Measurements from ENCODE around the gene ANAPC10.

ANAPC10 gene

DNA sequence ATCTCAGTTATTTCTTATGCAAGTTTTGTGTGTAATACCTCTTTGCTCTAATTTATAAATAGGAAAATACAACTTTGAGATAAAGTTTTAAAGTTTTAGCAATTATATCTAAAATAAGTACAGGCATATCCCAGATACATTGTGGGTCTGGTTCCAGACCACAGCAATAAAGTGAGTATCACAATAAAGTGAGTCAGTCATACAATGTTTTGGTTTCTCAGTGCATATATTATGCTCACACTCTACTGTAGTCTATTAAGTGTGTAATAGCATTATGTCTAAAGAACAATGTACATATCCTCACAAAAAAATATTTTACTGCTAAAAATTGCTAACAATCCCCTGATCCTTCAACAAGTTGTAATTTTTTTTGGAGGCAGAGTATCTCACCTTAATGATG, 49.2 kb downstream of the ANAPC10 start:
- no peaks in the 10 kb centered on the region for H3K9me3 Mint-ChIP-seq
- H3K4me1 Mint-ChIP-seq, result peaks cover 4% of the 10 kb centered on the region
- no peak overlapping the region for H3K27ac Mint-ChIP-seq
- peaks cover 20% of the 10 kb centered on the region for H3K36me3 Mint-ChIP-seq (ENCODE audit: low read depth)
- H3K27me3 Mint-ChIP-seq (ENCODE audit: low read depth), result no peaks in the 10 kb centered on the region
- TF ChIP-seq, protein P1, sequence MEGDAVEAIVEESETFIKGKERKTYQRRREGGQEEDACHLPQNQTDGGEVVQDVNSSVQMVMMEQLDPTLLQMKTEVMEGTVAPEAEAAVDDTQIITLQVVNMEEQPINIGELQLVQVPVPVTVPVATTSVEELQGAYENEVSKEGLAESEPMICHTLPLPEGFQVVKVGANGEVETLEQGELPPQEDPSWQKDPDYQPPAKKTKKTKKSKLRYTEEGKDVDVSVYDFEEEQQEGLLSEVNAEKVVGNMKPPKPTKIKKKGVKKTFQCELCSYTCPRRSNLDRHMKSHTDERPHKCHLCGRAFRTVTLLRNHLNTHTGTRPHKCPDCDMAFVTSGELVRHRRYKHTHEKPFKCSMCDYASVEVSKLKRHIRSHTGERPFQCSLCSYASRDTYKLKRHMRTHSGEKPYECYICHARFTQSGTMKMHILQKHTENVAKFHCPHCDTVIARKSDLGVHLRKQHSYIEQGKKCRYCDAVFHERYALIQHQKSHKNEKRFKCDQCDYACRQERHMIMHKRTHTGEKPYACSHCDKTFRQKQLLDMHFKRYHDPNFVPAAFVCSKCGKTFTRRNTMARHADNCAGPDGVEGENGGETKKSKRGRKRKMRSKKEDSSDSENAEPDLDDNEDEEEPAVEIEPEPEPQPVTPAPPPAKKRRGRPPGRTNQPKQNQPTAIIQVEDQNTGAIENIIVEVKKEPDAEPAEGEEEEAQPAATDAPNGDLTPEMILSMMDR (IDR thresholded peaks at IDR 0.05; ENCODE audit: unreplicated experiment in 3 of 3), result no peak
- no peak overlapping the region for H3K4me3 Mint-ChIP-seq

DNA sequence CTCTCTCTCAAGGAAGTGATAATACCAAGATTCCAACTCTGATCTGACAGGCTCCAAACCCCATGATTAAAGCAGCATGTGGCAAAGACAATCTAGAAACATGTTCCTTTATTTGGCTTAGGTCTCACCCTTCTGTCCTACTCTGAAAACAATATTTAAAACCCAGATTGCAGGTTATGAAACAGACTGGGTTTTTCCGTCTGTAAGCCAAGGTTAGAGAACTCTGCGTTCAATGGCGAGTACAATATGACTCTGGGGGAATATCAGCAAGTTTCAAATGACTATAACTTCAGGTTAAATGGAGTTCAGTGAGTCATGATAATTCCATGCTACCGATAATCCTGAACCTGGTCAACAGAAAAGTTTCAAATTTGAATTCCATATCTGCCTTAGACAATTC, 50.8 kb downstream of the ANAPC10 start:
- no peaks in the 10 kb centered on the region for H3K9me3 Mint-ChIP-seq
- H3K36me3 Mint-ChIP-seq (ENCODE audit: low read depth), result peaks cover 20% of the 10 kb centered on the region
- no peak overlapping the region for H3K4me3 Mint-ChIP-seq
- TF ChIP-seq, protein P1 (IDR thresholded peaks at IDR 0.05; ENCODE audit: unreplicated experiment in 3 of 3), result no peak
- no peaks in the 10 kb centered on the region for H3K27me3 Mint-ChIP-seq (ENCODE audit: low read depth)
- H3K27ac Mint-ChIP-seq, result peak overlapping the region in 1 of 3 experiments; percentile 23
- peaks cover 15% of the 10 kb centered on the region for H3K4me1 Mint-ChIP-seq

DNA sequence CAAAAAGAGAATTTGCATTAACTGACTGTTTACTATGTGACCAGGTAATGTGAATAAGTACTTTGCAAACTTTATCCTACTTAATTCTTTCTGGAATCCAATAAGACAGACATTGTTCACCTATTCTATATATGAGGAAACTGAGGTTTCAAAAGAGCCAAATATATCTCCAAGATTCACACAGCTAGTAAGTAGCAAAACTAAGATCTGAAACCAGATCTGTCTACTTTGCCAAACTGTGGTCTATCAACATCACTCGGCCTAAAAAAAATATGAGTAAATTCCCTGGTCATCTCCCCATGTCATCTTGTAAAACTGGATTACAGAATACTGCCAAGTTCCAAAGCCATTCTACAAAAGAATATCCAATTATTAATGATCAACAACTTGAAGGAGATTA, 52.8 kb downstream of the ANAPC10 start:
- no peaks in the 10 kb centered on the region for H3K9me3 Mint-ChIP-seq
- no peak overlapping the region for H3K4me3 Mint-ChIP-seq
- peaks cover 5% of the 10 kb centered on the region for H3K36me3 Mint-ChIP-seq (ENCODE audit: low read depth)
- TF ChIP-seq, protein P1 (IDR thresholded peaks at IDR 0.05; ENCODE audit: unreplicated experiment in 3 of 3), result no peak
- H3K27me3 Mint-ChIP-seq (ENCODE audit: low read depth), result no peaks in the 10 kb centered on the region
- no peak overlapping the region for H3K27ac Mint-ChIP-seq
- H3K4me1 Mint-ChIP-seq, result peaks cover 15% of the 10 kb centered on the region

DNA sequence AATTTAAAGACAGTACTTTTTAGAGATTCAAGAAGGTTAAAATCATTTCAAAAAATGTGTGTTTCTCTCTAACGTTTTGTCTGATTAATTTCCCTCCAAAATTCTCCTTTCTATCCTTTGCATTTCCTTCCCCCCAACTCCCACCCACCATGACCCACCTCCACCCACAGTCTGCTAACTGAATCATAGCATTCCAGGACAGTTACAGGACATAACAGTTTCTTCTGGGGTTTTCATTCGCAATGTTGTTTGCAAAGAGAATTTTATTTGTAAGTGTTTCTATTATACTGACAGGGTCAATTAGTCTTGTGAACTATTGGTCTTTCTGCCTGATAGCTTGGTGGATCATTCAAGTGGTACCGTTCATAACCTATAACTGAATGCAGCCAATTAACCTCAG, 53.7 kb downstream of the ANAPC10 start:
- peaks cover 8% of the 10 kb centered on the region for H3K36me3 Mint-ChIP-seq (ENCODE audit: low read depth)
- peak overlapping the region in 1 of 3 experiments; percentile 4 for H3K27ac Mint-ChIP-seq

DNA sequence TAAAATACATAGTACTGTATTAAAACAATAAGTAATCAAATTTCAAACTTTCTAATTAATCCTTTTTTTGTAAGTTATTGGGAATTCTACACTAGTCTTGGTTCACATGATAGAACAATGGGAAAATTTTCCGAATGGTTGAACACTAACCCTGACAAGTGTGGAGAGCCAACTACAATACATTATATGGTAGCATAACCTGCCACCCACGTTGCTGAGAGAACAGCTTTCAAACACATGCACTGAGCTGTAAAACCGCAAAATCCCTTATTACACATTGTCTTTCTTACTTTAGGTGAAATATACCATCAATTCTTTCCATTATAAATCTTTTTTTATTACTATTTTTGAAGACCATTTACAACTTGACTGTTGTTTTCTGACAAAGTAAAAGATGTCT, 54.7 kb downstream of the ANAPC10 start:
- Mint-ChIP-seq H3K27me3 (ENCODE audit: low read depth) (no peaks in the 10 kb centered on the region), H3K9me3 (no peaks in the 10 kb centered on the region), H3K4me1 (peaks cover 15% of the 10 kb centered on the region), H3K36me3 (ENCODE audit: low read depth) (peaks cover 12% of the 10 kb centered on the region), H3K27ac (peak overlapping the region in 1 of 3 experiments; percentile 4), H3K4me3 (no peak overlapping the region)
- TF ChIP-seq, protein P1 (IDR thresholded peaks at IDR 0.05; ENCODE audit: unreplicated experiment in 3 of 3), result no peak

More for the DNA sequence above, 53.7 kb downstream of the ANAPC10 start:
- TF ChIP-seq, protein P1 (IDR thresholded peaks at IDR 0.05; ENCODE audit: unreplicated experiment in 3 of 3), result no peak
- Mint-ChIP-seq H3K4me3 (no peak overlapping the region), H3K9me3 (no peaks in the 10 kb centered on the region), H3K4me1 (peaks cover 15% of the 10 kb centered on the region), H3K27me3 (ENCODE audit: low read depth) (no peaks in the 10 kb centered on the region)

DNA sequence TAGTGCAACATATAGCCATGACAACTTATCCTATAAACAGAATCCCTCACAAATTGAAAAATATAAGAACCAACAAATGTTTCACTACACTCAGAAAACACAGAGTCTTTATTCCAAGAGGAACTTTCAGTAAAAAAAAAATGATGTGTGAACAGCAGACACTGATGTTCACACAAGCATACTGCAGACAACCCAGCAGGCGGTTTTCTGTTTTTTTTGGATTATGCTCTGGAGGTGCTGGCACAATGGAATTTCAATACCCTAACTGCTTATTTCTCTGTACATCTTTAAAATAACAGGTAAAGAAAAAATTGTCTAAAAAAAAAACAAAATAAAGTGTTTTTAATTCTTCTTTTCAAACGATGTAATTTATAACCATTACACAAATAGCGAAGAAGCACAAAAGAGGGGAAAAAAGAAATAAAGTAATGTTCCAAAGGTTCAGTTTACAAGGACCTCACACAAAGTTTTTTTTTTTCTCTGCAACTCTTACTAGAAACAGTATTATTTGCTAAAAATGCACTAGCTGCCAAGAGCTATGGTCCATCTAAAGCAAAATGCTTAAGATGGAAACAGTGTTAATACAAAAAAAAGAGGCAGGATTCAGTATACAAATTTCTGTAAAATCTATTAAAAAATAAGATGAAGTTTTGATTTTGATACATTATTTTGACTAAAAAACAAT, 55.3 kb downstream of the ANAPC10 start:
- Mint-ChIP-seq H3K27ac (peak overlapping the region in 2 of 3 experiments; percentile 19 to 64), H3K27me3 (ENCODE audit: low read depth) (no peaks in the 10 kb centered on the region), H3K4me1 (peaks cover 15% of the 10 kb centered on the region), H3K9me3 (no peaks in the 10 kb centered on the region), H3K4me3 (no peak overlapping the region), H3K36me3 (ENCODE audit: low read depth) (peaks cover 12% of the 10 kb centered on the region)
- TF ChIP-seq, protein P1 (IDR thresholded peaks at IDR 0.05; ENCODE audit: unreplicated experiment in 3 of 3), result no peak
